ENCODE measurements around the gene DPYSL4. TPM values are rescaled to one million over a fixed set of nuclear protein-coding genes. Genes with fewer than 3 reads are reported as not detected.

The DPYSL4 gene
- total and polyA plus RNA-seq, 9 donors, result 1.3 to 7.1 (median 4.7) TPM

- H3K4me3 ChIP-seq (ENCODE audit: low read length), result no peak overlapping the region
- H3K27me3 ChIP-seq (ENCODE audit: control insufficient read depth, insufficient read depth, low read length), result peaks cover 2% of the 10 kb centered on the region
- no peak for DNase-seq
- no peak overlapping the region for H3K27ac ChIP-seq (ENCODE audit: low read length)
- H3K9me3 ChIP-seq (replicated peaks; ENCODE audit: control insufficient read depth, low read depth, low read length), result no peaks in the 10 kb centered on the region
- 85% methylated on average over 16 of the region's 17 CpGs for WGBS (ENCODE audit: insufficient coverage)
- H3K36me3 ChIP-seq (ENCODE audit: control insufficient read depth, insufficient read depth, low read length), result no peaks in the 10 kb centered on the region
- peaks cover 16% of the 10 kb centered on the region for H3K4me1 ChIP-seq (ENCODE audit: control insufficient read depth, insufficient read depth, low read length)
Measured at GRCh38 chr10:132252412-132252811, 65.7 kb downstream of the DPYSL4 start.

GRCh38 chr10:132253092-132253687 lies 66.4 kb downstream of the DPYSL4 start:
- 44% methylated on average over 18 of the region's 19 CpGs for WGBS (ENCODE audit: insufficient coverage)

GRCh38 chr10:132254841-132255240 lies 68.1 kb downstream of the DPYSL4 start:
- Histone ChIP-seq H3K4me1 (ENCODE audit: control insufficient read depth, insufficient read depth, low read length) (peaks cover 3% of the 10 kb centered on the region), H3K27me3 (ENCODE audit: control insufficient read depth, insufficient read depth, low read length) (peaks cover 2% of the 10 kb centered on the region), H3K4me3 (ENCODE audit: low read length) (no peak overlapping the region), H3K9me3 (replicated peaks; ENCODE audit: control insufficient read depth, low read depth, low read length) (no peaks in the 10 kb centered on the region), H3K36me3 (ENCODE audit: control insufficient read depth, insufficient read depth, low read length) (no peaks in the 10 kb centered on the region), H3K27ac (ENCODE audit: low read length) (no peak overlapping the region)
- 49% methylated on average over 9 of the region's 14 CpGs for WGBS (ENCODE audit: insufficient coverage)
- no peak for DNase-seq

More at GRCh38 chr10:132253092-132253687, 66.4 kb downstream of the DPYSL4 start:
- DNase-seq, result no peak
- H3K27ac ChIP-seq (ENCODE audit: low read length), result no peak overlapping the region
- no peak overlapping the region for H3K4me3 ChIP-seq (ENCODE audit: low read length)
- H3K4me1 ChIP-seq (ENCODE audit: control insufficient read depth, insufficient read depth, low read length), result peaks cover 8% of the 10 kb centered on the region
- no peaks in the 10 kb centered on the region for H3K9me3 ChIP-seq (replicated peaks; ENCODE audit: control insufficient read depth, low read depth, low read length)
- no peaks in the 10 kb centered on the region for H3K36me3 ChIP-seq (ENCODE audit: control insufficient read depth, insufficient read depth, low read length)
- H3K27me3 ChIP-seq (ENCODE audit: control insufficient read depth, insufficient read depth, low read length), result peaks cover 2% of the 10 kb centered on the region

Other genes starting within 250 kb of the DPYSL4 start
- 39.0 TPM for gene BNIP3, start 205.0 kb upstream of the DPYSL4 start, total RNA-seq
- gene BNIP3, start 205.0 kb upstream of the DPYSL4 start, polyA plus RNA-seq (ENCODE audit: insufficient read depth in 1 of 8, insufficient read length in 8 of 8, low replicate concordance in 1 of 8), result 10 to 100 TPM; 34.6 to 44.6 (median 40.2) TPM
- gene JAKMIP3, start 121.0 kb upstream of the DPYSL4 start, total RNA-seq, result 0.27 TPM
- under 1 TPM; 0.31 to 0.65 (median 0.46) TPM for gene JAKMIP3, start 121.0 kb upstream of the DPYSL4 start, polyA plus RNA-seq (ENCODE audit: insufficient read depth in 1 of 8, insufficient read length in 8 of 8, low replicate concordance in 1 of 8)
- gene STK32C, start 121.0 kb downstream of the DPYSL4 start, total RNA-seq, result 9.4 TPM
- 10 to 100 TPM in 7 of 8 donors, 1 to 10 TPM in 1; 9.8 to 14.7 (median 12.7) TPM for gene STK32C, start 121.0 kb downstream of the DPYSL4 start, polyA plus RNA-seq (ENCODE audit: insufficient read depth in 1 of 8, insufficient read length in 8 of 8, low replicate concordance in 1 of 8)
- gene LRRC27, start 145.2 kb downstream of the DPYSL4 start, total RNA-seq, result 6.3 TPM
- gene LRRC27, start 145.2 kb downstream of the DPYSL4 start, polyA plus RNA-seq (ENCODE audit: insufficient read depth in 1 of 8, insufficient read length in 8 of 8, low replicate concordance in 1 of 8), result 10 to 100 TPM in 2 of 8 donors, 1 to 10 TPM in 6; 6.4 to 10.3 (median 8.2) TPM
- 15.1 TPM for gene PWWP2B, start 210.3 kb downstream of the DPYSL4 start, total RNA-seq
- 10 to 100 TPM in 4 of 8 donors, 1 to 10 TPM in 4; 5.8 to 14.1 (median 9.8) TPM for gene PWWP2B, start 210.3 kb downstream of the DPYSL4 start, polyA plus RNA-seq (ENCODE audit: insufficient read depth in 1 of 8, insufficient read length in 8 of 8, low replicate concordance in 1 of 8)